H1 (cell line): ENCODE measurements around the gene POU5F1. TPM values are rescaled to one million over a fixed set of nuclear protein-coding genes. Genes with fewer than 3 reads are reported as not detected.

Source experiments
- CTCF ChIA-PET: fragments of 300-600 bp; sonication (Branson Sonifier 250); formaldehyde crosslinking; loops from one replicate; lab custom pipeline; 2021; ENCODE audit not compliant: partially characterized antibody; lab: Charles Lee
- POLR2A ChIA-PET: fragments of 300-600 bp; sonication (Branson Sonifier 250); formaldehyde crosslinking; loops from one replicate; lab custom pipeline; 2021; ENCODE audit warnings: inconsistent platforms; ENCODE audit not compliant: partially characterized antibody; lab: Charles Lee
- DNase-seq, 2 experiments: peaks; one replicate each; pipeline versions ENCODE4 v3.0.0 to v3.0.0-alpha.2; 2010 to 2022; ENCODE audit warnings: low spot score in 2 of 2, low read depth in 1 of 2, mixed read lengths in 1 of 2
- FAIRE-seq: peaks from 2 replicates; lab custom pipeline; 2011; peaks lifted over from hg19 to GRCh38; lab: Jason Lieb, UNC
- H2AFZ ChIP-seq: 2 replicates; pipeline ENCODE4 v1.8.1; 2012; ENCODE audit warnings: low read length, inconsistent platforms
- H2AK5ac ChIP-seq: 2 replicates; pipeline ENCODE4 v1.6.1; 2013; ENCODE audit warnings: low read depth, low read length
- H2BK120ac ChIP-seq: replicated peaks from 2 replicates; pipeline ENCODE3; 2013; ENCODE audit warnings: low read depth, low read length, inconsistent platforms
- H2BK12ac ChIP-seq: 2 replicates; pipeline ENCODE4 v1.6.1; 2013; ENCODE audit warnings: low read depth, low read length
- H2BK15ac ChIP-seq: 2 replicates; pipeline ENCODE4 v1.6.1; 2013; ENCODE audit warnings: low read length
- H2BK20ac ChIP-seq: 2 replicates; pipeline ENCODE4 v1.6.1; 2013; ENCODE audit warnings: low read length
- H2BK5ac ChIP-seq: 2 replicates; pipeline ENCODE4 v1.6.1; 2013; ENCODE audit warnings: low read depth, low read length
- H3K14ac ChIP-seq: 2 replicates; pipeline ENCODE4 v1.6.1; 2013; ENCODE audit warnings: inconsistent platforms; ENCODE audit not compliant: insufficient read length
- H3K18ac ChIP-seq: 2 replicates; pipeline ENCODE4 v1.6.1; 2013; ENCODE audit warnings: low read length; ENCODE audit errors: extremely low read depth
- H3K23ac ChIP-seq: 2 replicates; pipeline ENCODE4 v1.6.1; 2013; ENCODE audit warnings: inconsistent platforms; ENCODE audit not compliant: insufficient read length
- H3K23me2 ChIP-seq: 2 replicates; pipeline ENCODE4 v1.6.1; 2013; ENCODE audit warnings: low read depth, low read length
- H3K27ac ChIP-seq: 2 replicates; pipeline ENCODE4 v1.6.1; 2011; ENCODE audit warnings: low read depth, low read length, inconsistent platforms
- H3K27me3 ChIP-seq, 4 experiments: replicated peaks in 1 of 4; 1 replicate in 1 of 4; 2 replicates in 3 of 4; pipeline versions ENCODE4 v1.6.1 to v1.8.1; 2011 to 2013; ENCODE audit warnings: low read length in 3 of 4, mild to moderate bottlenecking in 3 of 4, inconsistent platforms in 2 of 4, mixed read lengths in 2 of 4, moderate library complexity in 1 of 4; ENCODE audit not compliant: control insufficient read depth in 3 of 4, insufficient read depth in 3 of 4; ENCODE audit errors: extremely low read depth in 1 of 4
- H3K36me3 ChIP-seq, 4 experiments: 2 replicates each; pipeline versions ENCODE4 v1.6.1 to v1.8.1; 2011 to 2013; ENCODE audit warnings: mild to moderate bottlenecking in 4 of 4, low read length in 3 of 4, moderate library complexity in 2 of 4, control low read depth in 1 of 4, inconsistent platforms in 1 of 4; ENCODE audit not compliant: insufficient read depth in 4 of 4, control insufficient read depth in 2 of 4
- H3K4ac ChIP-seq: replicated peaks from 2 replicates; pipeline ENCODE3; 2013; ENCODE audit warnings: low read length, low read depth, mixed read lengths, inconsistent platforms; ENCODE audit not compliant: insufficient read length
- H3K4me1 ChIP-seq, 4 experiments: replicated peaks in 1 of 4; 1 replicate in 1 of 4; 2 replicates in 3 of 4; pipeline versions ENCODE4 v1.6.1 to v1.8.1; 2011 to 2013; ENCODE audit warnings: low read length in 3 of 4, inconsistent platforms in 2 of 4, mixed read lengths in 1 of 4; ENCODE audit not compliant: insufficient read depth in 4 of 4, control insufficient read depth in 3 of 4
- H3K4me2 ChIP-seq, 2 experiments: 2 replicates each; pipeline versions ENCODE4 v1.6.1 to v1.8.1; 2011 to 2013; ENCODE audit warnings: low read depth in 2 of 2, low read length in 2 of 2, control low read depth in 1 of 2, inconsistent platforms in 1 of 2, mild to moderate bottlenecking in 1 of 2; ENCODE audit not compliant: insufficient read depth in 1 of 2
- H3K4me3 ChIP-seq, 4 experiments: fragments of 200-600, 300-600 bp in 1 of 4; sonication (generic), shearing (Covaris generic), sonication (Bioruptor Twin) in 1 of 4; 2 replicates each; pipeline versions ENCODE4 v1.5.1 to v1.8.1; 2011 to 2016; ENCODE audit warnings: low read length in 4 of 4, low read depth in 3 of 4, control low read depth in 2 of 4, inconsistent platforms in 2 of 4, mild to moderate bottlenecking in 2 of 4, mixed read lengths in 1 of 4, moderate library complexity in 1 of 4; ENCODE audit not compliant: insufficient read depth in 2 of 4; ENCODE audit errors: extremely low read depth in 1 of 4
- H3K56ac ChIP-seq: replicated peaks from 2 replicates; pipeline ENCODE3; 2013; ENCODE audit warnings: low read depth, mild to moderate bottlenecking, mixed read lengths, low read length, inconsistent platforms; ENCODE audit not compliant: insufficient read length
- H3K79me1 ChIP-seq: 2 replicates; pipeline ENCODE4 v1.6.1; 2013; ENCODE audit warnings: low read depth, low read length, control low read depth
- H3K79me2 ChIP-seq, 2 experiments: 2 replicates each; pipeline versions ENCODE4 v1.6.1 to v1.8.1; 2012 to 2013; ENCODE audit warnings: low read length in 2 of 2, mild to moderate bottlenecking in 2 of 2, inconsistent platforms in 1 of 2; ENCODE audit not compliant: insufficient read depth in 2 of 2, control insufficient read depth in 1 of 2
- H3K9ac ChIP-seq, 4 experiments: replicated peaks in 1 of 4; 1 replicate in 1 of 4; 2 replicates in 3 of 4; pipeline versions ENCODE4 v1.6.1 to v1.8.1; 2011 to 2013; ENCODE audit warnings: low read depth in 3 of 4, low read length in 3 of 4, control low read depth in 2 of 4, mild to moderate bottlenecking in 2 of 4, moderate library complexity in 2 of 4, inconsistent platforms in 1 of 4; ENCODE audit errors: extremely low read depth in 1 of 4
- H3K9me3 ChIP-seq, 2 experiments: 2 replicates each; pipeline versions ENCODE4 v1.6.1 to v1.8.1; 2012 to 2013; ENCODE audit warnings: mild to moderate bottlenecking in 2 of 2, moderate library complexity in 2 of 2, control low read depth in 1 of 2, inconsistent platforms in 1 of 2, low read depth in 1 of 2, low read length in 1 of 2, mixed read lengths in 1 of 2; ENCODE audit not compliant: insufficient read depth in 2 of 2
- H4K20me1 ChIP-seq, 2 experiments: replicated peaks in 1 of 2; 2 replicates each; pipeline versions ENCODE3 to v1.8.1; 2011 to 2013; ENCODE audit warnings: inconsistent platforms in 2 of 2, low read length in 2 of 2, mild to moderate bottlenecking in 1 of 2; ENCODE audit not compliant: insufficient read depth in 2 of 2, control insufficient read depth in 1 of 2
- H4K5ac ChIP-seq: 2 replicates; pipeline ENCODE4 v1.6.1; 2013; ENCODE audit warnings: low read length, low read depth, mixed read lengths, inconsistent platforms; ENCODE audit not compliant: insufficient read length
- H4K8ac ChIP-seq: 2 replicates; pipeline ENCODE4 v1.8.0; 2013; ENCODE audit warnings: mild to moderate bottlenecking, moderate library complexity, low read length, inconsistent platforms; ENCODE audit not compliant: insufficient read depth; ENCODE audit errors: extremely low read depth
- H4K91ac ChIP-seq: replicated peaks from 2 replicates; pipeline ENCODE3; 2013; ENCODE audit warnings: low read length, mixed read lengths, inconsistent platforms; ENCODE audit not compliant: insufficient read length
- CBX8 ChIP-seq: fragments of 300-800, 300-1000 bp; sonication (generic); IDR thresholded peaks from 2 replicates; pipeline ENCODE4 v1.7.1; 2016; ENCODE audit warnings: low read depth, low read length, borderline replicate concordance
- CHD2 ChIP-seq: IDR thresholded peaks from 2 replicates; pipeline ENCODE4 v1.6.1; 2012; ENCODE audit warnings: low read length, improper control_type of control experiment
- CREB1 ChIP-seq: IDR thresholded peaks from 2 replicates; pipeline ENCODE4 v1.6.1; 2012; ENCODE audit warnings: inconsistent platforms
- GTF2F1 ChIP-seq: IDR thresholded peaks from 2 replicates; pipeline ENCODE4 v1.6.1; 2012; ENCODE audit warnings: low read depth, low read length, improper control_type of control experiment, borderline replicate concordance
- JUN ChIP-seq: IDR thresholded peaks from 2 replicates; pipeline ENCODE4 v1.6.1; 2011; ENCODE audit warnings: low read depth, mild to moderate bottlenecking, improper control_type of control experiment, low read length
- KDM1A ChIP-seq: fragments of 200-600, 300-600 bp; sonication (generic); IDR thresholded peaks from 2 replicates; pipeline ENCODE4 v1.7.1; 2016; ENCODE audit warnings: mild to moderate bottlenecking, low read length, borderline replicate concordance
- POLR2A ChIP-seq, 2 experiments: IDR thresholded peaks; 1 replicate in 1 of 2; 2 replicates in 1 of 2; pipeline ENCODE4 v1.6.1; 2011; ENCODE audit warnings: low read depth in 2 of 2, low read length in 2 of 2, mild to moderate bottlenecking in 2 of 2; ENCODE audit errors: control extremely low read depth in 1 of 2
- RNF2 ChIP-seq: fragments of 200-900, 300-1000 bp; sonication (generic); IDR thresholded peaks from 2 replicates; pipeline ENCODE4 v1.7.1; 2016; ENCODE audit warnings: borderline replicate concordance, low read depth, mild to moderate bottlenecking, antibody characterized with exemption, low read length; ENCODE audit not compliant: poor library complexity, severe bottlenecking; ENCODE audit errors: missing control alignments
- RXRA ChIP-seq: IDR thresholded peaks from 2 replicates; pipeline ENCODE4 v1.6.1; 2011; ENCODE audit warnings: low read depth, mild to moderate bottlenecking, low read length, moderate library complexity; ENCODE audit not compliant: insufficient read depth
- TAF1 ChIP-seq: IDR thresholded peaks from 2 replicates; pipeline ENCODE4 v1.6.1; 2011; ENCODE audit warnings: mild to moderate bottlenecking, low read depth, low read length
- ZNF274 ChIP-seq: IDR thresholded peaks from 2 replicates; pipeline ENCODE4 v1.7.0; 2012; ENCODE audit warnings: low read length, borderline replicate concordance; ENCODE audit errors: extremely low read depth
- whole genome bisulfite sequencing, 2 experiments: shearing (Covaris generic) in 1 of 2; methylation state at CpG; one replicate each; pipeline versions ENCODE4 v1.1.6 to v1.1.7; 2013 to 2015; ENCODE audit warnings: low lambda C conversion rate in 2 of 2, mixed read lengths in 2 of 2, inconsistent platforms in 1 of 2, low coverage in 1 of 2, missing lambda C conversion rate in 1 of 2; ENCODE audit not compliant: insufficient replicate concordance in 2 of 2, insufficient coverage in 1 of 2, insufficient read length in 1 of 2; ENCODE audit errors: extremely low coverage in 1 of 2, missing lambda C conversion rate in 1 of 2; 5-methylcytosine and 5-hydroxymethylcytosine counted together
- polyA plus RNA-seq, 7 experiments: library from polyadenylated mRNA; depleted of rRNA in 3 of 7; stranded (reverse) in 5 of 7; unstranded in 2 of 7; fragments of >200 nt in 5 of 7; fragments of 200-250 nt in 2 of 7; gene quantifications; 1 replicate in 5 of 7; 2 replicates in 1 of 7; 4 replicates in 1 of 7; pipeline versions ENCODE4 v1.2.1 to v1.2.3, GENCODE V29; 2011 to 2013; ENCODE audit warnings: missing spikeins in 2 of 7, mixed read lengths in 2 of 7
- total RNA-seq: library from RNA; stranded (reverse); fragmentation: NEBNext Ultra II Directional; extraction: Animal tissue kit (Norgen Biotek cat#: 25700); gene quantifications from 2 replicates; pipeline ENCODE4 v1.2.1, GENCODE V29; 2021
- TF ChIP-seq, protein P1 (sequence below): IDR thresholded peaks from 2 replicates; pipeline ENCODE4 v1.6.1; 2012; ENCODE audit warnings: inconsistent platforms

POU5F1 gene
- total and polyA plus RNA-seq, 2 of the 8 experiments (the other 6 are each of a cell fraction or from before 2014, with no cell fraction given): 2,437 to 2,526 TPM

DNA sequence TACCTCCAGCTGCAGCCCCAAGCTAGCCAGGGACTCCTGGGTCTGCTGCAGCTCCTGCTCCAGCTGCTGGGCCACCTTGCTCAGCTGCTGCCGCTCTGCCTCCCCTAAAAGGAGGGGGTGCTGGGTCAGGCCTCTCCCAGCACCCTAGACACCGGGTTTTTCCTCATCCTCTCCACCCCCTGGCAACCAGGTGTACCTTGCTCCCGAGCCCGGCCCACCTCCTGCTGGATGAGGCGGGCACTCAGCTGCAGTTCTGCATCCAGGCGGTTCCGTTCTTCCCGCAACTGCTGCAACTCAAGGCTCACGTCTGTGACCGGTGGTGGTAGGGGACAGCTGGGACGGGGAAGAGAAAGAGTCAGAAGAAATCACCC, 25.5 kb downstream of the POU5F1 start:
- H2BK5ac ChIP-seq: no peak overlapping the region
- H3K9me3 ChIP-seq: no peaks in the 10 kb centered on the region
- no peak overlapping the region for H3K4me2 ChIP-seq
- TF ChIP-seq JUN: no peak
- no peak for TF ChIP-seq KDM1A
- no peak for TF ChIP-seq TAF1
- TF ChIP-seq CHD2: no peak
- TF ChIP-seq RNF2: no peak
- no peak for TF ChIP-seq CBX8
- no peak for TF ChIP-seq CREB1
- TF ChIP-seq POLR2A (IDR thresholded peaks at IDR 0.05; ENCODE audit: control extremely low read depth in 1 of 2, low read depth in 2 of 2, low read length in 2 of 2): no peak
- TF ChIP-seq ZNF274: no peak
- TF ChIP-seq, protein P1, sequence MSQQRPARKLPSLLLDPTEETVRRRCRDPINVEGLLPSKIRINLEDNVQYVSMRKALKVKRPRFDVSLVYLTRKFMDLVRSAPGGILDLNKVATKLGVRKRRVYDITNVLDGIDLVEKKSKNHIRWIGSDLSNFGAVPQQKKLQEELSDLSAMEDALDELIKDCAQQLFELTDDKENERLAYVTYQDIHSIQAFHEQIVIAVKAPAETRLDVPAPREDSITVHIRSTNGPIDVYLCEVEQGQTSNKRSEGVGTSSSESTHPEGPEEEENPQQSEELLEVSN: no peak
- no peak for TF ChIP-seq GTF2F1
- TF ChIP-seq RXRA: no peak
- H4K20me1 ChIP-seq: peaks cover 0 to 3% of the 10 kb centered on the region in 2 experiments
- no peak overlapping the region for H3K56ac ChIP-seq
- no peak overlapping the region for H2BK12ac ChIP-seq
- POLR2A ChIA-PET: interaction anchor here (0.6 to 68.5 kb wide), 3 partner anchors 3 to 444 kb away, joined by 4 to 2251 read pairs (median 2251); partner anchors contain the start of genes CCHCR1, CDSN, POU5F1 and PSORS1C1
- WGBS, 2 experiments: 75% methylated on average over 11 of the region's 11 CpGs; no CpG with 5 or more reads in 1 of the 2 experiments
- no peak overlapping the region for H4K8ac ChIP-seq
- H3K79me2 ChIP-seq: no peaks in the 10 kb centered on the region
- no peaks in the 10 kb centered on the region; the same call in 1 of the 2 replicates for H3K23me2 ChIP-seq
- no peak overlapping the region for H3K14ac ChIP-seq
- no peak overlapping the region for H2AK5ac ChIP-seq
- no peak for DNase-seq
- no peak overlapping the region for H3K18ac ChIP-seq
- no peak overlapping the region for H2BK120ac ChIP-seq
- H3K4me3 ChIP-seq: no peak overlapping the region
- H3K36me3 ChIP-seq: peaks cover 2 to 35% (median 7%) of the 10 kb centered on the region in 4 experiments; a peak in 7 of 8 replicates
- H4K91ac ChIP-seq: no peak overlapping the region
- no peak for FAIRE-seq
- H2BK15ac ChIP-seq: no peak overlapping the region
- no peak overlapping the region for H3K27ac ChIP-seq
- no peak overlapping the region for H3K23ac ChIP-seq
- no peaks in the 10 kb centered on the region for H3K27me3 ChIP-seq
- no peak overlapping the region for H3K9ac ChIP-seq
- no peak overlapping the region for H2AFZ ChIP-seq
- no peak overlapping the region for H2BK20ac ChIP-seq
- CTCF ChIA-PET: interaction anchor here (1.2 to 16.4 kb wide), 7 partner anchors 8 to 53 kb away, joined by 3 to 170 read pairs (median 5); no protein-coding TSS in a partner anchor
- no peak overlapping the region for H3K4ac ChIP-seq
- H4K5ac ChIP-seq: no peak overlapping the region
- H3K79me1 ChIP-seq: no peaks in the 10 kb centered on the region
- H3K4me1 ChIP-seq: peaks cover 0 to 8% (median 4%) of the 10 kb centered on the region in 4 experiments; a peak in 4 of 7 replicates
